Muscle layer of duodenum (tissue), 2 donors: ENCODE data around the gene SPC25.
A peak's percentile ranks its signal among the peaks of the same experiment; 100 is the strongest.
"Not testable (repeated sequence)": the region's sequence is repeated elsewhere in the genome, so short reads cannot be mapped to it uniquely, and the experiment has no call there.

Experiments
- H3K27ac ChIP-seq: one replicate; pipeline ENCODE4 v1.7.0; 2013; ENCODE audit warnings: mild to moderate bottlenecking, low read length
- H3K27me3 ChIP-seq: one replicate; pipeline ENCODE4 v1.7.0; 2013; ENCODE audit warnings: low read depth, mild to moderate bottlenecking, control low read depth, low read length
- H3K36me3 ChIP-seq, 2 donors: one replicate each; pipeline ENCODE4 v1.7.0; 2013; ENCODE audit warnings: low read length in 2 of 2, control low read depth in 1 of 2, mild to moderate bottlenecking in 1 of 2; ENCODE audit not compliant: insufficient read depth in 2 of 2, control insufficient read depth in 1 of 2
- H3K4me1 ChIP-seq, 2 donors: one replicate each; pipeline ENCODE4 v1.7.0; 2013; ENCODE audit warnings: low read length in 2 of 2, mild to moderate bottlenecking in 2 of 2, control low read depth in 1 of 2, moderate library complexity in 1 of 2; ENCODE audit not compliant: insufficient read depth in 2 of 2, control insufficient read depth in 1 of 2
- H3K4me3 ChIP-seq, 2 donors: one replicate each; pipeline ENCODE4 v1.7.0; 2013; ENCODE audit warnings: low read length in 2 of 2, low read depth in 1 of 2, mild to moderate bottlenecking in 1 of 2
- H3K9me3 ChIP-seq, 2 donors: one replicate each; pipeline ENCODE4 v1.7.0; 2013; ENCODE audit warnings: low read length in 2 of 2, control low read depth in 1 of 2, mild to moderate bottlenecking in 1 of 2; ENCODE audit not compliant: control insufficient read depth in 1 of 2
- donor health status: healthy.

SPC25 gene, protein sequence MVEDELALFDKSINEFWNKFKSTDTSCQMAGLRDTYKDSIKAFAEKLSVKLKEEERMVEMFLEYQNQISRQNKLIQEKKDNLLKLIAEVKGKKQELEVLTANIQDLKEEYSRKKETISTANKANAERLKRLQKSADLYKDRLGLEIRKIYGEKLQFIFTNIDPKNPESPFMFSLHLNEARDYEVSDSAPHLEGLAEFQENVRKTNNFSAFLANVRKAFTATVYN

GRCh38 chr2:168890006-168890782, at the start of gene SPC25:
Gene SPC25, minus strand, starts transcription at chr2:168890430. Its CDS starts 911 bp downstream, at chr2:168889519.
- Histone ChIP-seq H3K4me1 (peaks cover 0 to 6% of the 10 kb centered on the region in 2 donors), H3K4me3 (peak within 1 kb of the TSS; percentile 54 to 82), H3K27ac (no peak within 1 kb of the TSS), H3K27me3 (no peaks in the 10 kb centered on the region), H3K36me3 (no peaks in the 10 kb centered on the region), H3K9me3 (no peaks in the 10 kb centered on the region)

DNA sequence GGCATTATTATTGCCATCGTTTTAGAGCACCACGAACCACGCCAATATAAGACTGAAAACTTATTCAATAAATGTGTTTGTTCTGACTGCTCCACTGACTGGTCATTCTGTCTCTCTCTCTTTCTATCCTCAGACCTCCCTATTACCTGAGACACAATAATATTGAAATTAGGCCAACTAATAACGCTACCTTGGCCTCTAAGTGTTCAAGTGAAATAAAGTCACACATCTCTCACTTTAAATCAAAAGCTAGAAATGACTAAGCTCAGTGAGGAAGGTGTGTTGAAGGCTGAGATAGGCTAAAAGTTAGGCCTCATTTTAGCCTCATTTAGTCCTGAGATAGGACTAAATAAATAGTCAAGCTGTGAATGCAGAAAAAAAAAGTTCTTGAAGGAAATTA, 49.7 kb upstream of the SPC25 start:
- H3K27ac ChIP-seq, result no peak overlapping the region
- no peak overlapping the region for H3K4me3 ChIP-seq
- no peaks in the 10 kb centered on the region for H3K36me3 ChIP-seq
- H3K9me3 ChIP-seq, result no peaks in the 10 kb centered on the region
- no peaks in the 10 kb centered on the region for H3K4me1 ChIP-seq
- H3K27me3 ChIP-seq, result no peaks in the 10 kb centered on the region

DNA sequence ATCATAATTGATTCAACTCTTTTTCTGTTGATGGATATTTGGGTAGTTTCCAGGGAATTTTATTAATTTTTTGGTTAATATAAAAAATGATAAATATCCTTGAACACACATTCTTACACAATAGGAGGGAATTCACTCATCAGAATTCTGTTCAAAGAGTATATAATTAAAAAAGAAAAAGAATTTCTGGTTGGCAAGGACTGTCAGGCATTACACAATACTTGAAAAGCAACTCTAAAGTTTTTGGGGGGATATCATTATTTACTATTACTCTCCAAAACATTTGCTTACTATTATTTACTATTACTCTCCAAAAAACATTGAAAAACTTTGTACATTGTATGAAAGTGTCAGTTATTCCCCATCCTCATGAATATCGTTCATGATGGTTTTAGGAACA, 48.8 kb upstream of the SPC25 start:
- H3K9me3 ChIP-seq, result no peaks in the 10 kb centered on the region

DNA sequence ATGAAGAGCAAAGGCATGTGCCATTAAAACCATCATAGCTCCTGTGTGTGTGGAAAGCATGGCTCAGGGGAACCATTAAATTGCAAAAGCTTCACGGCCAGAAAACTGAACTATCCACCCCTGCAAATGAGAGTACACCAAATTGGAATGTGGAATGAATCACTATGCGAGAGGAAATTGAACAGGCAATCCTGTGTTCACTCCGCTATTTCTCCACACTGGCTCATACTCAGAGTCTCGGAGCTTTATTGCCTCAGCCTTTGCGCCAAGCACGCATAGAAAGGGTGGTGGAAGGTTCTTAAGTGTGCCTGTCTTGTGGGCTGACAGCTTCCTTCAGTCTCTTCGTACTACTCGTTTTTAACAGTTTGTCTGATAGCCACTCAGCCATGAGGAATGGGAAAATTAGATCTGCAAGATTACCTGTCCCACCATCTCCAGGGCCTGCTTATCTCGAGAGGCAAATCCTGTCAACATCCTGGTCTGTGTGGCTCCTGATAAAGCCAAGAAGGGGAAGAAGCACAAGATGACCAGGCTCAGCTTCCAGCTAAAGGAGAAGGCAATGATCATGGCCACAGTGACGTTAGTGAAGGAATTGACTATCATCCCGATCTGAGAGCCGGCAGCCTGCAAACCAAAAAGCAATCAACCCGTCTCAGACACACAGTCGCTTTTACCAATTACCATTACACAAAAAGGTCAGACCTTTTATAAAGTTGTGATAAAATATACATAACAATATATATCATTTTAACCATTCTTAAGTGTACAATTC, 45.8 kb upstream of the SPC25 start:
- Histone ChIP-seq H3K36me3 (no peaks in the 10 kb centered on the region), H3K4me1 (no peaks in the 10 kb centered on the region)

More for the DNA sequence above, 48.8 kb upstream of the SPC25 start:
- no peak overlapping the region for H3K27ac ChIP-seq
- no peak overlapping the region for H3K4me3 ChIP-seq
- H3K4me1 ChIP-seq, result no peaks in the 10 kb centered on the region
- no peaks in the 10 kb centered on the region for H3K36me3 ChIP-seq
- no peaks in the 10 kb centered on the region for H3K27me3 ChIP-seq

GRCh38 chr2:168934826-168935225, 44.6 kb upstream of the SPC25 start:
- no peaks in the 10 kb centered on the region for H3K9me3 ChIP-seq
- no peaks in the 10 kb centered on the region for H3K36me3 ChIP-seq
- no peaks in the 10 kb centered on the region for H3K4me1 ChIP-seq
- no peaks in the 10 kb centered on the region for H3K27me3 ChIP-seq
- no peak overlapping the region for H3K27ac ChIP-seq
- H3K4me3 ChIP-seq, result no peak overlapping the region

More for the DNA sequence above, 45.8 kb upstream of the SPC25 start:
- no peak overlapping the region for H3K4me3 ChIP-seq
- no peaks in the 10 kb centered on the region for H3K27me3 ChIP-seq
- no peak overlapping the region for H3K27ac ChIP-seq
- H3K9me3 ChIP-seq, result no peaks in the 10 kb centered on the region

GRCh38 chr2:168932174-168932573, 41.9 kb upstream of the SPC25 start:
- not testable (repeated sequence) for H3K9me3 ChIP-seq, H3K4me3 ChIP-seq, H3K27ac ChIP-seq, H3K36me3 ChIP-seq, H3K27me3 ChIP-seq, H3K4me1 ChIP-seq

GRCh38 chr2:168930242-168930641, 40.0 kb upstream of the SPC25 start:
- H3K27ac ChIP-seq, result no peak overlapping the region
- no peaks in the 10 kb centered on the region for H3K27me3 ChIP-seq
- H3K9me3 ChIP-seq, result no peaks in the 10 kb centered on the region
- no peaks in the 10 kb centered on the region for H3K4me1 ChIP-seq
- H3K4me3 ChIP-seq, result no peak overlapping the region
- H3K36me3 ChIP-seq, result no peaks in the 10 kb centered on the region

DNA sequence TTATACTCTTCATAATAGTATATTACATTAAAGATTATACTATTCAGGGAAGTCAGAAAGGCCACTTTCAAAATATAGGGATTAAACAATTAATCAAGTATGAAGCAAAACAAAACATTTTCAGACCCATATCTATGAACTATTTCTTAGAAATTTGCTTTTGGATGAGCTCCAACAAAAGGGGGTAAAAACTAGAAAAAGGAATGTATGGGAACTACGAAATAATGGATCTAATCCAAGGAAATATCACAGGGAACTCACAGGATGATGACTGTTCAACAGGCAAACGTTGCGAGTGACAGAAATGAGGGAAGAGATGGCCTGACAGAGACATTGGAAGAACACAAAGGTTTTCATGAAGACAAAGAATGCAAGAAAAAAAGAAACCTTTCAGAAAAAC, 38.8 kb upstream of the SPC25 start:
- H3K4me3 ChIP-seq, result no peak overlapping the region
- H3K9me3 ChIP-seq, result no peaks in the 10 kb centered on the region
- no peak overlapping the region for H3K27ac ChIP-seq
- H3K36me3 ChIP-seq, result no peaks in the 10 kb centered on the region
- no peaks in the 10 kb centered on the region for H3K4me1 ChIP-seq
- H3K27me3 ChIP-seq, result no peaks in the 10 kb centered on the region

DNA sequence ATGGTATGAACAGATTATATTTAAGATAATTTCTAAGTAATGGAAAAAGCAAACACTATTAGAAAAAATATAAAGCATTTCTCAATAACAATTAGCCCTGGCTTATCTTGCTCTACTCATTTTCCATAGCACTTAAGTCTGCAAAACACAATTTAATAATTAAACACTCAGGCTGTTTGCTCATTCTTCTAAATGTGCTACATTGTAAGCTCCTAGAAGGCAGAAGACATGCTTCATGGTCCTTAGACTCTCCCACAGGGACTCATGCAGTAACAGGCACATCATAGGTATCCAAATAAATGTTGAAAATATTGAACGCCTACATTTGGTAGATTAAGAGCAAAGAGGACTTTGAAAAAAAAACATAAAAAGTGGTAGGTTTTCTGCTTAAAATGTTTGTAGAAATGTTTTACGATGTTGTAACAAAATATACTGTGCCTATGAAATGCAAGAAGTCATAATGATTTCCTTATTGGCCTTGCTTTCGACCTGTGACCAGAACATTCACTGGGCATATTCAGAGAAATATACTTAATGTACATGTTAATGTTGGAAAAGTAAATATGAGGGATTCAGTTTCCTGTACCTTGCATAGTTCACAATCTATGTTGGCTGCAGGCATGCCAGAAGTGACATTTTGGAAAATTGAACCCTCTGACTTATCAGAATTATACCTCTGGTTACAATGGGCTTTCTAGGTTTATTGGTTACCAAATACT, 38.0 kb upstream of the SPC25 start:
- Histone ChIP-seq H3K9me3 (no peaks in the 10 kb centered on the region), H3K4me1 (no peaks in the 10 kb centered on the region), H3K27me3 (no peaks in the 10 kb centered on the region), H3K27ac (no peak overlapping the region), H3K36me3 (no peaks in the 10 kb centered on the region), H3K4me3 (no peak overlapping the region)

DNA sequence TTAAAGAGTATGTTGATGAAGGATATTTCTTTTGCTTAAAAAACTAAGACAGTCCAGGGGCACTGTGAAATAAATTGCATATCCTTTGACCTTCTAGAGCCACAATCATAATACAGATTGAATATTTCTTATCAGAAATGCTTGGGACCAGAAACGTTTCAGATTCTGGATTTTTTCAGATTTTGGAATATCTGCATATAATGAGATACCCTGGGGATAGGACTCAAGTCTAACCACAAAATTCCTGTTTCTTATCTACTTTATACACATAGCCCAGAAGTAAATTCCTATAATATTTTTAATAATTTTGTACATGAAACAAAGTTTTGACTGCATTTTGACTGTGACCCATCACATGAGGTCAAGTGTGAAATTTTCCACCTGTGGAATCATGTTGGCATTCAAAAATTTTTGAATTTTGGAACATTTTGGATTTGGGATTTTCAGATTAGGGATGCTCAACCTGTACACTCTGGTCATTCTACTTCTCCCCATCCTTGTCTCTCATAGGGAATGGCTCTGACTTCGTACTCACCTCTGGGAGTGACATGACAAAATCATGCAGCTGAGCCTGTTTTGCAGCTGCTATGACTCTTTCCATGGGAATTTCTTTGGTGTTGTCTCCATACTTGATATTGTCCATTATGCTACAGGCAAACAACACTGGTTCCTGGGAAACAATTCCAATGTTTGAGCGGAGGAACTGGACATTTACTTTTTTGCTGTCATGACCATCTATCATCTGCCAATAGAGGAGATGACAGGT, 36.6 kb upstream of the SPC25 start:
- no peaks in the 10 kb centered on the region for H3K27me3 ChIP-seq
- no peak overlapping the region for H3K4me3 ChIP-seq
- H3K9me3 ChIP-seq, result no peaks in the 10 kb centered on the region
- H3K36me3 ChIP-seq, result no peaks in the 10 kb centered on the region
- H3K4me1 ChIP-seq, result no peaks in the 10 kb centered on the region
- H3K27ac ChIP-seq, result no peak overlapping the region
